GM12865 (cell line): ENCODE data around the gene DLG2.

ENCODE experiments used
- DNase-seq: peaks from one replicate; pipeline ENCODE4 v3.0.0; 2010; ENCODE audit warnings: low read depth
- H3K4me3 ChIP-seq: 2 replicates; pipeline ENCODE4 v1.5.1; 2011; ENCODE audit warnings: mild to moderate bottlenecking, low read depth, low read length, control low read depth
- TF ChIP-seq, protein P1 (sequence below): IDR thresholded peaks from 2 replicates; pipeline ENCODE4 v1.5.1; 2011; ENCODE audit warnings: low read length, control low read depth, low read depth, inconsistent platforms; ENCODE audit not compliant: insufficient read depth; ENCODE audit errors: missing control alignments

The DLG2 gene

DNA sequence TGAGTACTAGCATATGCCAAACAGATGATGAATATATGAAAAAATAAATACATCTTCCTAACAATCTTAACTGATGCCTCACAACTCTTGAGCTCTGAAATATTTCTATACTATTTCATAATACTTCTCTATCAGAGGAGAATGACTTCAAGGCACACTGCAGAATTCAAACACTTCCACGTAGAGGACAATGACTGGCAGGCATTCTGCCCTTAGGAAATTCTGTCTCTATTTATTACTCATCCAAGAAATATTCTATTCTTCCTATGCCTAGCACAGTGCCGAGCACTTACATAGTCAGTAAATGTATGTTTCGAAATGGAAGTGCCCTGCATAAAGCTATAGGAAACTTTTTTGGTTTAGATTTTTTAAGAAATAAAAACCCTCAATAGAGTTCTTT lies 809.1 kb downstream of the DLG2 start:
- TF ChIP-seq, protein P1, sequence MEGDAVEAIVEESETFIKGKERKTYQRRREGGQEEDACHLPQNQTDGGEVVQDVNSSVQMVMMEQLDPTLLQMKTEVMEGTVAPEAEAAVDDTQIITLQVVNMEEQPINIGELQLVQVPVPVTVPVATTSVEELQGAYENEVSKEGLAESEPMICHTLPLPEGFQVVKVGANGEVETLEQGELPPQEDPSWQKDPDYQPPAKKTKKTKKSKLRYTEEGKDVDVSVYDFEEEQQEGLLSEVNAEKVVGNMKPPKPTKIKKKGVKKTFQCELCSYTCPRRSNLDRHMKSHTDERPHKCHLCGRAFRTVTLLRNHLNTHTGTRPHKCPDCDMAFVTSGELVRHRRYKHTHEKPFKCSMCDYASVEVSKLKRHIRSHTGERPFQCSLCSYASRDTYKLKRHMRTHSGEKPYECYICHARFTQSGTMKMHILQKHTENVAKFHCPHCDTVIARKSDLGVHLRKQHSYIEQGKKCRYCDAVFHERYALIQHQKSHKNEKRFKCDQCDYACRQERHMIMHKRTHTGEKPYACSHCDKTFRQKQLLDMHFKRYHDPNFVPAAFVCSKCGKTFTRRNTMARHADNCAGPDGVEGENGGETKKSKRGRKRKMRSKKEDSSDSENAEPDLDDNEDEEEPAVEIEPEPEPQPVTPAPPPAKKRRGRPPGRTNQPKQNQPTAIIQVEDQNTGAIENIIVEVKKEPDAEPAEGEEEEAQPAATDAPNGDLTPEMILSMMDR, result no peak
- no peak for DNase-seq
- H3K4me3 ChIP-seq, result no peak overlapping the region

DNA sequence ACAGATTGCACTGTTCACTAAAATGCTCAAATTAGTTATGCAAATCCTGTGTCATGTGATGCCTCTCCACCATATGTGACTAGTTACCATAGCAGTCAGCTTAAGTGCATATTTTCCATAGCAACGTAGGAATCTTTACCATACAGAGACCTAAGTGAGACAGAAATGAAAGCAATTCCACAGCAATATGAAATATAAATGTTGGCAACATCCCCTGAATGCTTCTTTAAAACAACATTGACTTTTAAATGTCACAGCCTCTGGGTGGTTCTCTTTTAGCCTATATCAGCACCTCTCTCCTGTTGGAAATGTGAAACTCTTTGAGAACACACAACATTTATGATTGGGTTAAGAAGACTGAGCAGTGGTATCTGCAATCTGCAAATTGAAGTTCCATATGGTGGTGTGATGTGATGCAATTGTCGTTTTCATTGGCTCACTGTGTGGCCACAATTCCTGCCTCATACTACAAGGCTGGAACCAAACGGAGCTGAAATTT lies 814.6 kb downstream of the DLG2 start:
- H3K4me3 ChIP-seq, result no peak overlapping the region
- DNase-seq, result no peak
- TF ChIP-seq, protein P1, result no peak

DNA sequence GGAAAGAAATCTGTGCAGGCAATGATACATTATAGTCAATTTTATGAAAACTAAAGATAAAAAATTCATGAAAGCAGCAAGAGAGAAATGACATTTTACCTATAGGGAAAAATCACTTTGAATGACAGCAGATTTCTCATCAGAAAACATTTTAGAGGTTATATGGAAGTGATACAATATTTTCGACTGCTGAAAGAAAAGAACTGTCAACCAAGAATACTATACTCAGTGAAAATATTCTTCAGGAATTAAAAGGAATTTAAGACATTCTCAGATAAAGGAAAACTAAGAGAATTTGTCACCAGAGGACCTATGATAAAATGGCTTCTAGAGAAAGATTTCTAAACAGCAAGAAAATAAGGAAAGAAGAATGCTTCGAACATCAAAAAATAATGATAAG lies 820.8 kb downstream of the DLG2 start:
- TF ChIP-seq, protein P1, result no peak
- H3K4me3 ChIP-seq, result no peak overlapping the region
- DNase-seq, result no peak

- H3K4me3 ChIP-seq, result no peak overlapping the region
- TF ChIP-seq, protein P1, result no peak
- DNase-seq, result no peak
Measured at GRCh38 chr11:84804041-84804440, 823.1 kb downstream of the DLG2 start.

DNA sequence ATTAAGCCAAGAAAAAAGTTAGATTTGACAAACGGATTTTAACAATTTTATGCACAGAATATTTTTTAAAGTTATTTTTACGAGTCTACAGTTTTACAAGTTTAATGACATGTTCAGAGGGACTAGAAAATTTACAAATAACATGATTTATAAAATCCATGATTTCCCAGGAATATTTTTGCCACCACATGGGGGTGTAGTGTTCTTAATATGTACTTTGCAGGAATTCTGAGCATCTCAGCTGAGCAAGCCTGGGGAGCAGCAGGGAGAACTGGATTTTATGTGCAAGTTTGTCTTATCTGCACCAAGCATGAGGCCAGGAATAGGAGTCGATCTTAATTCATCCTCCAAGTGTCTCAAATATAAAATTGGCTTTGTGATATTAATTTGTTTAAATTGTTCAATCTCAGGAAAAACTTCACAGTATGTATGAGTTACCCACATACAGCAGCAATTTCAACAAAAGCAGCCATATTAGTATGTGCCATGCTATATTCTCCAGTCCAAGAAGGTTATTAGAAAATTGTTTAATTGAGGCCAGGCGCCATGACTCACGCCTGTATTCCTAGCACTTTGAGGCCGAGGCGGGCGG lies 826.3 kb downstream of the DLG2 start:
- no peak for DNase-seq
- TF ChIP-seq, protein P1, result no peak

GRCh38 chr11:84799112-84799511 lies 828.0 kb downstream of the DLG2 start:
- no peak for DNase-seq
- no peak overlapping the region for H3K4me3 ChIP-seq

More for the DNA sequence above, 826.3 kb downstream of the DLG2 start:
- no peak overlapping the region for H3K4me3 ChIP-seq

GRCh38 chr11:84795698-84796097 lies 831.4 kb downstream of the DLG2 start:
- TF ChIP-seq, protein P1, result no peak
- no peak overlapping the region for H3K4me3 ChIP-seq
- no peak for DNase-seq

More at GRCh38 chr11:84799112-84799511, 828.0 kb downstream of the DLG2 start:
- TF ChIP-seq, protein P1, result no peak
